Peyer's patch (tissue), 4 donors: Measurements from ENCODE around the gene GPAM.

ENCODE experiments used
- POLR2A ChIP-seq, 2 donors: fragments of 450-650 bp; IDR thresholded peaks; one replicate each; pipeline ENCODE4 v1.5.1; 2017; ENCODE audit warnings: antibody characterized with exemption in 2 of 2, mild to moderate bottlenecking in 2 of 2, moderate library complexity in 2 of 2
- TF ChIP-seq, protein P1 (sequence below), 6 experiments: fragments of 450-650 bp in 4 of 6; fragments of 200-600 bp in 2 of 6; sonication (generic) in 1 of 6; IDR thresholded peaks; one replicate each; pipeline ENCODE4 v1.5.1; 2017 to 2019; ENCODE audit warnings: antibody characterized with exemption in 6 of 6, mild to moderate bottlenecking in 3 of 6, moderate library complexity in 1 of 6

- no peak for TF ChIP-seq POLR2A (IDR thresholded peaks at IDR 0.05)
- TF ChIP-seq, protein P1, sequence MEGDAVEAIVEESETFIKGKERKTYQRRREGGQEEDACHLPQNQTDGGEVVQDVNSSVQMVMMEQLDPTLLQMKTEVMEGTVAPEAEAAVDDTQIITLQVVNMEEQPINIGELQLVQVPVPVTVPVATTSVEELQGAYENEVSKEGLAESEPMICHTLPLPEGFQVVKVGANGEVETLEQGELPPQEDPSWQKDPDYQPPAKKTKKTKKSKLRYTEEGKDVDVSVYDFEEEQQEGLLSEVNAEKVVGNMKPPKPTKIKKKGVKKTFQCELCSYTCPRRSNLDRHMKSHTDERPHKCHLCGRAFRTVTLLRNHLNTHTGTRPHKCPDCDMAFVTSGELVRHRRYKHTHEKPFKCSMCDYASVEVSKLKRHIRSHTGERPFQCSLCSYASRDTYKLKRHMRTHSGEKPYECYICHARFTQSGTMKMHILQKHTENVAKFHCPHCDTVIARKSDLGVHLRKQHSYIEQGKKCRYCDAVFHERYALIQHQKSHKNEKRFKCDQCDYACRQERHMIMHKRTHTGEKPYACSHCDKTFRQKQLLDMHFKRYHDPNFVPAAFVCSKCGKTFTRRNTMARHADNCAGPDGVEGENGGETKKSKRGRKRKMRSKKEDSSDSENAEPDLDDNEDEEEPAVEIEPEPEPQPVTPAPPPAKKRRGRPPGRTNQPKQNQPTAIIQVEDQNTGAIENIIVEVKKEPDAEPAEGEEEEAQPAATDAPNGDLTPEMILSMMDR (IDR thresholded peaks at IDR 0.05): no peak
Measured at GRCh38 chr10:112232670-112233069, 49.1 kb upstream of the GPAM start.
